ENCODE measurements around the gene PTDSS2. TPM values are rescaled to one million over a fixed set of nuclear protein-coding genes. Genes with fewer than 3 reads are reported as not detected.
"Not testable (repeated sequence)": the region's sequence is repeated elsewhere in the genome, so short reads cannot be mapped to it uniquely, and the experiment has no call there.

The PTDSS2 gene
- total RNA-seq, 2 donors from 2014 or later: 24.1 to 28.0 TPM

DNA sequence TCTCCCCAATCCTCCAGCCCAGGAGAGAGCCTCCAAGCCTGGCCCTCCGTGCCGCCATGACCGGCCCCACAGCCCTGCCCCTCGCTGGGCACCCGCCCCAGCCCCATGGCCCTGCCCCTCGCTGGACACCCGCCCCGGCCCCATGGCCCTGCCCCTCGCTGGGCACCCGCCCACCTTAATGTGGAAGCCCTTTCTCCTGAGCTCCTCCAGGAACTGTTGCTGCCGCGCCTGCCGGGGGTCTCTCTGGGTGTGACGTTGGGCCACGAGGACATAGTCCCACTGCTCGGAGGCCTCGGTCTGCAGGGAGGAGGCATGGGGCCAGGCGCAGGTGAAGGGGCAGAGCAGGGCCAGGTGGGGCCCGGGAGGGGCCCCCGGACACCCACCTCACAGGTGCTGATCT lies 16.4 kb upstream of the PTDSS2 start:
- Mint-ChIP-seq H3K9me3 (no peaks in the 10 kb centered on the region), H3K27me3 (no peaks in the 10 kb centered on the region), H3K36me3 (ENCODE audit: low read depth) (no peaks in the 10 kb centered on the region), H3K4me3 (no peak overlapping the region), H3K4me1 (peaks cover 5% of the 10 kb centered on the region), H3K27ac (no peak overlapping the region)
- no peak for ATAC-seq (replicated peaks)

DNA sequence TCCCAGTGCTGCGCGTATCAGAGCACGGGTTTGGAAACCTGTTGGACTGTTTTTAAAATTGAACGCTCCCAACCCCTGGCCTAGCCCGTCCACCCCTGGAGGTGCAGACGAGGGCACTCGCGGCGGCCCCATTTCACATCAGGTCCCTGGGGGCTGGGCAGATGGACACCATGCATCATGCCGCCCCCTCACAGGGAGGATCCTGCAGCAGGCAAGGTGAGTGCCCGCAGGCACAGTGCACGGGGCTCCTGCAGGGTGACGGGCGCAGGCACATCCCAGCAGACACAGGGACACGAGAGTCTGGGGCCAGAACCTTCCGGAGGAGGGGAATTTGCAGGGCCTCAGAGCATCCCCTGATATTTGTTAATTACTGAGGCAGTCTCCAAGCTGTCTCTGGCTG lies 15.6 kb upstream of the PTDSS2 start:
- Mint-ChIP-seq H3K4me3 (no peak overlapping the region), H3K4me1 (peaks cover 5% of the 10 kb centered on the region), H3K27me3 (no peaks in the 10 kb centered on the region), H3K36me3 (ENCODE audit: low read depth) (no peaks in the 10 kb centered on the region), H3K27ac (no peak overlapping the region), H3K9me3 (no peaks in the 10 kb centered on the region)
- no peak for ATAC-seq (replicated peaks)

DNA sequence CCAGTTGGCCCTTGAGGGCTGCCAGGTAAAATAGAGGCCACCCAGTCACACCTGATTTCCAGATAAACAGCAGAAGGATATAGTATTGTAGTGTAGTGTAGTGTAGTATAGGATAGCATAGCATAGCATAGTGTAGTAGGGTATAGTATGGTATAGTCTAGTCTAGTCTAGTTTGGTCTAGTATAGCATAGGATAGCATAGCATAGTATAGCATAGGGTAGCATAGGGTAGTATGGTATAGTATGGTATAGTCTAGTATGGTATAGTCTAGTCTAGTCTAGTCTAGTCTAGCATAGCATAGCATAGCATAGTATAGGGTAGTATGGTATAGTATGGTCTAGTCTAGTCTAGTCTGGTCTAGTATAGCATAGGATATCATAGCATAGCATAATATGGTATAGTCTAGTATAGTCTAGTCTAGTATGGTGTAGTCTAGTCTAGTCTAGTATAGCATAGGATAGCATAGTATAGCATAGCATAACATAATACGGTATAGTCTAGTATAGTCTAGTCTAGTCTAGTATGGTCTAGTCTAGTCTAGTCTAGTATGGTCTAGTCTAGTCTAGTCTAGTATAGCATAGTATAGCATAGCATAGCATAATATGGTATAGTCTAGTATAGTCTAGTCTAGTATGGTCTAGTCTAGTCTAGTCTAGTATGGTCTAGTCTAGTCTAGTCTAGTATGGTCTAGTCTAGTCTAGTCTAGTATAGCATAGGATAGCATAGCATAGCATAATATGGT lies 14.9 kb upstream of the PTDSS2 start:
- not testable (repeated sequence) for H3K27ac Mint-ChIP-seq, H3K9me3 Mint-ChIP-seq

DNA sequence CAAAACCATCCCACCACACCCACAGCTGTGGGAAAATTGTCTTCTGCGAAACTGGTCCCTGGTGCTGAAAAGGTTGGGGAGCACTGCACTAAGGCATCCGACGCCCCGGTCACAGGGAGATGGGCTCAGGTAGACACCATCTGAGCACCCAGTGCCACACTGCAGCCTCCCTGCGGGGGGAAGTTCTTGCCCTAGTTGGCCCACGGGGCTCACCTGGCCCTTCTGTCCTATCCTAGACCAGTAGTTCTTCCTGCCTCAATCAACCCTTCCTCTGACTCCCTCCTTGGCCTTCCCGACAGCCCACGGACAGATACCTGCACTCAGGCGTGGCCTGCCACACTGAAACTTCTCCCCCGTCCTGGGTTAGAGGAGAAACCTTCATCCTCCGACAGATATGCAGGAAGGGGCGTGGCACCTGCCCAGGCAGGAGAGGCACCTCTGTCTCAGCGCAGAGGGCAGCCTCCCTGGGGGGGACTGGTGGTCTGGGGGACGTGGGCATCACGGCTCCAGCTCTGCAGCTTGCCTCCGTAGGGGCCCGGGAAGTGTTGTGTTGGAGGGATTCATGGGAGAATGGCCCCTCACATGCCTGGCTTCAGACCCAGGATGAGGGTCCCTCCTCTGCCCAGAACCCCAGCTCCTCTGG lies 12.7 kb upstream of the PTDSS2 start:
- Mint-ChIP-seq H3K27ac (no peak overlapping the region), H3K36me3 (ENCODE audit: low read depth) (no peaks in the 10 kb centered on the region), H3K4me3 (peak overlapping the region; percentile 11)

More for the DNA sequence above, 14.9 kb upstream of the PTDSS2 start:
- H3K27me3 Mint-ChIP-seq; ATAC-seq (replicated peaks); H3K36me3 Mint-ChIP-seq (ENCODE audit: low read depth); H3K4me3 Mint-ChIP-seq: not testable (repeated sequence)
- H3K4me1 Mint-ChIP-seq: peaks cover 12% of the 10 kb centered on the region

DNA sequence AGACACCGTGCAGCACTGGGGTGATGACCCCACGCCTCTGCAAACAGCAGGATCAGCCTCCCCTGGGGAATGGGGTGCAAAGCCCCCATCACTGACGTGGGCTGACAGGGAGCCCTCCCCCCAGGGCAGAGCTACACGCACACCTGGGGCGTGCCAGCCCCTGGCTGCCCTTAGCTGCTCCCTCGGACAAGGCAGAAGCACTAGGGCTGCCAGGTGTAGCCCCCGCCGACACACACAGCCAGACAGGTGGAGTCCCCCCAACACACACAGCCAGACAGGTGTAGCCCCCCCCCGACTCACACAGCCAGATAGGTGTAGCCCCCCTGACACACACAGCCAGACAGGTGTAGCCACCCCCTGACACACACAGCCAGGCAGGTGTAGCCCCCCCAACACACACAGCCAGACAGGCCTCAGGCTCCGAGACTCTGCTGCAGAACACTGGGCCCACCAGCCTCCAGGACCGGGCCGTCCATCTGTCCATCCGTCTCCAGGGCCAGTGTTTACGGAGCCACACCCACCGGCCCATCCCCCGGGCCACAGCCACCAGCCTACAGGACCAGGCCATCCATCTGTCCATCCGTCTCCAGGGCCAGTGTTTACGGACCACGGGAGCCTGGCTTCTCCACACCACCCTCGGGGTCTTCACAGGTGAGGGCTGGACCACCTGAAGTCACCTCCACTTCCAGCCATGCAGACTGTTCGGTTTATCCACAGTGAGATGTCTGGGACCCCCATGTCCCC lies 11.8 kb upstream of the PTDSS2 start:
- Mint-ChIP-seq H3K9me3 (no peaks in the 10 kb centered on the region), H3K36me3 (ENCODE audit: low read depth) (no peaks in the 10 kb centered on the region), H3K4me3 (no peak overlapping the region), H3K27me3 (no peaks in the 10 kb centered on the region), H3K4me1 (peaks cover 17% of the 10 kb centered on the region), H3K27ac (no peak overlapping the region)
- ATAC-seq (replicated peaks): no peak

More for the DNA sequence above, 12.7 kb upstream of the PTDSS2 start:
- no peak for ATAC-seq (replicated peaks)
- no peaks in the 10 kb centered on the region for H3K9me3 Mint-ChIP-seq
- peaks cover 17% of the 10 kb centered on the region for H3K4me1 Mint-ChIP-seq
- H3K27me3 Mint-ChIP-seq: no peaks in the 10 kb centered on the region

DNA sequence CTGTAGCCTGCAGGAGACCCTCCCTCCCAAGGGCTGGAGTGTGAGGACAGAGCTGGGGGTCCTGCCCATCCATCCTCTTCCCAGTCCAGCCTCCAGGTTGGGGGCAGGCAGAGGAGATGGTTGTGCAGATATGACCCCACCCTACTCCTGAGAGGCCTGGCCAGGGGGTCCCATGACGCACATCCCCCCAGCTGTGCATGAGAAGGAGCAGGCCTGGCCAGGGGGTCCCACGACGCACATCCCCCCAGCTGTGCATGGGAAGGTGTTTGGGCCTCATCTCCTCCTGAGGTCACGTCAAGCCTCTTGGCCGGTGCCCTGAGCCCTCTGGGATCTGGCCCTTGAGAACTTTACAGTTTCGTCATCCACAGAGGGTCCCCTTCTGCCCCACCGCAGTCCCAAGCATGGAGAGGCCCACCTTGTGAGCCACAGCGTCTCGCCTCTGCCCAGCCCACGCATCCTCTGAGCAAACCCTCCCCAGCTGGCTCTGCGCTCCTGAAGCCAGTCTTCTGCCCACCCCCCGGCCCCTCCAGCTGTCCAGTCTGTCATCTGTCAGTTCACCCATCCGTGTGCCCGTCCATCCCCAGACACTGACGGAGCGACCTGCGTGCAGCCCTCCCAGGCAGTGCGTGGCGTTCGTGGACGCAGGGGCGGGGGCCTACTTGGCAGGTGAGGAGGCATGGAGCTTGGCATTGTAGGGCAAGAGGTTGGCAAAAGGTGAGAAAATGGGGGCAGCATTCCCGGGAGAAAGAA lies 10.6 kb upstream of the PTDSS2 start:
- H3K4me1 Mint-ChIP-seq: peaks cover 17% of the 10 kb centered on the region
- H3K27ac Mint-ChIP-seq: no peak overlapping the region
- no peaks in the 10 kb centered on the region for H3K27me3 Mint-ChIP-seq
- H3K9me3 Mint-ChIP-seq: no peaks in the 10 kb centered on the region
- ATAC-seq (replicated peaks): no peak
- no peaks in the 10 kb centered on the region for H3K36me3 Mint-ChIP-seq (ENCODE audit: low read depth)
- H3K4me3 Mint-ChIP-seq: peak overlapping the region; percentile 74

DNA sequence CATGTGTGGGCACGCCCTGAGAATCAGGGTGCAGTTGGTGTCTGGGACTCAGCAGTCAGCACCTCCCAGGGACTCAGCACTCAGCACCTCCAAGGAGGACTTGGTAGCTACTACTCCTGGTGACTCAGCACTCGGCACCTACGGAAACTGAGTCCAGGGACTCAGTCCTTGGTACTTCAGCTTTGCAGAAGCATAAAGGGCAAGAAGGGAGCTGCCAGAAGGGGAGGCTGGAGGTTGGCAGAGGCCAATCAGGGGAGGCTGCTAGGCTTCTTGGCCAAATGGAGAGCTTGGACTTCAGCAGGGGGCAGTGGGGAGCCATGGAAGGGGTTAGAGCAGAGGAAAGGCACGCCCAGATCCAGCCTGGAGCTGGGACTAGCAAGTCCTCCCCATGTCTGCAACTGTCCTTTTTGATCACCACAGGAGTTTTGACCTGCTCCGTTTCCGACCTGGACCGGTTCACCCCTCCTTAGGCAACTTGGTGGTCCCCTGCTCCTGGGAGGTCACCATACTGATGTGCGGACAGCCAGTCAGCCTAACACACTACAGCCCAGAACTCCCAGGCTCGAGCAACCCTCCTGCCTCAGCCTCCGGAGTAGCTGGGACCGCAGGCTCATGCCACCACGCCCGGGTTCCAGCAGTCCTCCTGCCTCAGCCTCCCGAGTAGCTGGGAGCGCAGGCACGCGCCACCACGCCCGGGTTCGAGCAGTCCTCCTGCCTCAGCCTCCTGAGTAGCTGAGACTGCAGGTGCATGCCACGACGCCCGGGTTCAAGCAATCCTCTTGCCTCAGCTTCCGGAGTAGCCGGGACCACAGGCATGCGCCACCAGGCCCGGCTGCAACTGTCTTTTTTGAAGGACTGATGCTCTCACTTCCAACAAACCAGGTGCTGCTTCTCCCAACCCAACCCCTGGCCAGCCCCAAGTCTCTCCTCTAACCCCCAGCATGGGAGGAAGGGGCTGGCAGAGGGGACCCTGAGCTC lies 9.7 kb upstream of the PTDSS2 start:
- Mint-ChIP-seq H3K27ac (peak overlapping the region; percentile 73), H3K4me1 (peaks cover 17% of the 10 kb centered on the region), H3K9me3 (no peaks in the 10 kb centered on the region), H3K4me3 (peak overlapping the region; percentile 74), H3K27me3 (no peaks in the 10 kb centered on the region), H3K36me3 (ENCODE audit: low read depth) (no peaks in the 10 kb centered on the region)
- no peak for ATAC-seq (replicated peaks)

DNA sequence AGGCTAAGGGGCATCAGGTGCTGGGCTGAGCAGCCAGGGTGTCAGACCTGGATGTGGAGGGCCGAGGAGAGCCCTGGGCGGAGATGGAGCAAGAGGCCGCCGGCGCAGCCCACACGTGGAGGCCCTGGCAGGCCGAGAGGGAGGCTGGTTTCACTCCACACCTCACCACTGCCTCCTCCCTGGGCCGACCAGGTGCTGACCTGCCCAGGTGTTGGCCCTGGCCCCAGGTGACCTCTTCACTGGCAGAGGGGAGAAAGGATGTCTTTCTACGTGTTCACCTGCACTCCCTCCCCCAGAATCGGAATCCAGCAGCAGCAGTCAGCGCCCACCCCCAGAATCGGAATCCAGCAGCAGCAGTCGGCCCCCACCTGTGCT lies 9.0 kb upstream of the PTDSS2 start:
- H3K27ac Mint-ChIP-seq: peak overlapping the region; percentile 73
- ATAC-seq (replicated peaks): no peak
- H3K9me3 Mint-ChIP-seq: no peaks in the 10 kb centered on the region
- no peaks in the 10 kb centered on the region for H3K27me3 Mint-ChIP-seq
- no peaks in the 10 kb centered on the region for H3K36me3 Mint-ChIP-seq (ENCODE audit: low read depth)
- peak overlapping the region; percentile 74 for H3K4me3 Mint-ChIP-seq
- H3K4me1 Mint-ChIP-seq: peaks cover 17% of the 10 kb centered on the region

DNA sequence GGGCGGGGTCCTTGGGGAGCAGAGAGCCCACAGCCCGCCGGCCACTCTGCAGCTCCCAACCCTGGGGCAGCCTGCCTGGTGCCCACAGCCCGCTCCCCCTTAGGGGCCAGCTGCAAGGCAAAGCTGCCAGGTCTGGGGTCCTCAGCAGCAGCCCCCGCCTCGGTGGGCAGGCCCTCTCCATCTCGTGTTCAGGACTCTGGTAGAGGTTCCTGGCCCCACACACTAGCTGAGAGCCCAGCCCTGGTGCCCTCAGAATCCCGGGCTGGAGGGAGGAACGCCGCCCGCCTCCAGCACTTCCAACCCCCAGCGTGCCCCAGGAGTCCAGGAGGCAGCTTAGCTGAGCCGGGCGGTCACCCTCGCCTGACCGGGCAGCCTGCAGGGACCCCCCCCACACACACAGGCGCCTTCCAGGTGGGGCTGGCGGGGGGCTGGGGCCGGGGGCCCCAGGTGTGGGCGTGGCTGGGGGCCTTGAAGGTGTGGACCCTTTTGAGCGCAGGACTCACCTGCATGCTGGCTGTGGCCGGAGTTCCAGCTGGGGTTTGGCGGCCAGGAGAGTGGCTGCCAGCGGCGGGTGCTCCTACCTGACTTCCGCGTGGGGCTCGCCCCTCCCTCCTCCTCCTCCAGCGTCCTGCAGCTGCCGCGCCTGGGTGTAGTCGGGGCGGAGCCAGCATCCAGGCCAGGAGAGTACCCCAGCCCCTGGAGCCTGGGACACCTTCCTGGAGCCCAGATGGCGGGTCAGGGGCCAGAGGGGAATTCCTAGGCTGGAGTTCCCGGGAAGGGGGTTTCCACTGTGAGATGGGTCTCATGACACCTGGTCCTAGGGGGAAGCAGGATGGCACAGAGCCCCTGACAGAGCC lies 8.4 kb upstream of the PTDSS2 start, which contains the start of gene ANO9:
Gene ANO9 (minus strand): TSS at position 594 of the 857 bp plus-strand sequence. CDS start 85 bp downstream, at position 509.
- H3K4me3 Mint-ChIP-seq: peak within 1 kb of the TSS; percentile 74
- H3K27me3 Mint-ChIP-seq: no peaks in the 10 kb centered on the region
- no peaks in the 10 kb centered on the region for H3K9me3 Mint-ChIP-seq
- no peaks in the 10 kb centered on the region for H3K36me3 Mint-ChIP-seq (ENCODE audit: low read depth)
- H3K27ac Mint-ChIP-seq: peak within 1 kb of the TSS; percentile 73
- ATAC-seq (replicated peaks): peak; percentile 98
- H3K4me1 Mint-ChIP-seq: peaks cover 17% of the 10 kb centered on the region

DNA sequence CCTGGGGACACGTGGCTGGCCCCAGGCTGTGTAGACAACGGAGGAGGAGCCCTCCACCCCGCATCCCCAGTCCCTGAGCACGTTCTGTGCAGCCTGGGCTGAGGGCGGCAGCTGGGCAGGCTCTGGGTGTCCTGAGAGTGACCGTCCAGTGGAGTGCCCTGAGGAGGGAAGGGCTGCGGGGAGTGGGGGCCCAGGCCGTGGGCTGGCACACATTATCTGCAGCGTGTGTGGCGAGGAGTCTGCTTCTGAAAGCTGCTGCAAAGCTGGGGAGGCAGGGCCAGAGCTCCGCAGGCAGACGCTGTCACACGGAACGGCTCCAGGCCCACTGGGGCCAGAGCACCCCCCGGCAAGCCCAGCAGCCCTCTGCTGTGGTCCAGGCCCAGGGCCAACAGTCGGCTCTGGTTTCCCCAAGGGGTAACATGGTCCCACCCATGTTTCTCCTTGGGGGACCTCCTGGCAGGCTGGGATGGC lies 7.4 kb upstream of the PTDSS2 start:
- H3K4me1 Mint-ChIP-seq: peaks cover 12% of the 10 kb centered on the region
- no peak overlapping the region for H3K4me3 Mint-ChIP-seq
- no peaks in the 10 kb centered on the region for H3K36me3 Mint-ChIP-seq (ENCODE audit: low read depth)
- no peaks in the 10 kb centered on the region for H3K27me3 Mint-ChIP-seq
- no peak overlapping the region for H3K27ac Mint-ChIP-seq
- H3K9me3 Mint-ChIP-seq: no peaks in the 10 kb centered on the region
- ATAC-seq (replicated peaks): no peak

DNA sequence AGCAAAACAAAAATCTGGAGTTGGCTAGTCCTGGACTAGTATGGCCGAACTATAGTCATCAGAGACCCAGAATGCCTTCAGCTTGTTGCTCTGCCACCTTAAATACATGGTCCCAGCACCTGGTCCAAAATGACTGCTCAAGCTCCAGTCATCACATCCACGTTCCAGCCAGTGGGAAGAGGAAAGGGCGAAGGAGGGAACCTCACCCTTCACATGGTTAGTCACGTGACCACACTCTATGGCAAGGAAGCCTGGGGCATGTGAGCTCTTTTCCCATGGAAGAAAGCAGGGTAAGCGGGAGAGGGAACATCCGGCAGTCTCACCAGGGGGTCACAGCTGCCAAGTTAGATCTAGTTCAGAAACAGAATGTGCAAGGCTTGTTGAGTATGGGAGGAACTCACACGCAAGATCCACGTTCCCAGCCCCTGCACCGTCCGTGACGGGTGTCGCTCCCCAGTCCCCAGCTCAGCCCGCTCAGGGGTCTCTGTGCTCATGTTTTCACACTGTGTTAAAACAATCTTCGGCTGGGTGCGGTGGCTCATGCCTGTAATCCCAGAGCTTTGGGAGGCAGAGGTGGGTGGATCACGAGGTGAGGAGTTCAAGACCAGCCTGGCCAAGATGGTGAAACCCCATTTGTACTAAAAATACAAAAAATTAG lies 6.4 kb upstream of the PTDSS2 start:
- no peak overlapping the region for H3K27ac Mint-ChIP-seq
- no peaks in the 10 kb centered on the region for H3K9me3 Mint-ChIP-seq
- peaks cover 12% of the 10 kb centered on the region for H3K4me1 Mint-ChIP-seq
- no peaks in the 10 kb centered on the region for H3K36me3 Mint-ChIP-seq (ENCODE audit: low read depth)
- H3K27me3 Mint-ChIP-seq: no peaks in the 10 kb centered on the region
- H3K4me3 Mint-ChIP-seq: no peak overlapping the region
- ATAC-seq (replicated peaks): no peak

DNA sequence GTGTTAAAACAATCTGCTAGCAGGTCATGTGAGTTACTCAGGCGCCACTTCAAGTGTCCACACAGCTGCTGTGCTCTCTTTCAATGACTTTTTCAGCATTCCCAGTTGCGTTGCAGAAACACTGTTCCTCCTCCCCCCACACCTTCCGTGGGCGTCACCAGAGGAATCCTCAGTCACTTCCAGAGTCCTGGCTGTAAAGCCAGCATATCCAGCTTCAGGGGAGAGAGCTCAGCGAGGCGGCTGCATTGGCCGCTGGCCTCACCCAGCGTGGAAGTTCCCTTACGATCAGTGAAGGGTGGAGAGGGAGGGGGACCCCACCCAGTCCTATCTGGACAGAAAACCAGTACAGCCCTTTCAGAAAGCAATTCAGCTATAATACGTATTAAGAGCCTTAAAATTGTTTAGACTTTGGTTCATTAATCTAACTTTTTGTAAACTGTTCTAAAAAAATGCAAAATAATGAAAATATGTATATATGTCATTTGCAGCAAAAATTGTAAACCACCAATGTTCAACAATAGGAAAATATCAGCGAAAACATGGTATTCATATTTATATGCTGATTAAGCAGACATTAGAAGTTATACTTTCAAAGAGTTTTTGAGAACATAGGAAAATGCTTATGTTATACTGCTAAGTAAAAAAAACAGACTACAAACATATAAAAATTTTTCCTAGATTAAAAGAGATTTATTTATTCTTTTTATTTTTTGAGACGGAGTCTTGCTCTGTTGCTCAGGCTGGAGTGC lies 5.5 kb upstream of the PTDSS2 start:
- Mint-ChIP-seq H3K27me3 (no peaks in the 10 kb centered on the region), H3K36me3 (ENCODE audit: low read depth) (no peaks in the 10 kb centered on the region), H3K4me3 (no peak overlapping the region), H3K4me1 (peaks cover 11% of the 10 kb centered on the region), H3K9me3 (no peaks in the 10 kb centered on the region), H3K27ac (no peak overlapping the region)
- no peak for ATAC-seq (replicated peaks)

Data from activated T-helper 17 cell treated with anti-CD3 and anti-CD28 coated beads, Interleukin-2, amount 50 U/mL, for 72 hours (primary cell).